Measurements from ENCODE around the gene TMEM121B.

Gene TMEM121B

GRCh38 chr22:17087498-17088131, 33.5 kb downstream of the TMEM121B start:
- DNase-seq = no peak

- DNase-seq = no peak
Observed at GRCh38 chr22:17086788-17087497, 34.2 kb downstream of the TMEM121B start.

- no peak for DNase-seq
Observed at GRCh38 chr22:17086296-17086695, 34.9 kb downstream of the TMEM121B start.

- no peak for DNase-seq
Observed at GRCh38 chr22:17085277-17086181, 35.6 kb downstream of the TMEM121B start.

GRCh38 chr22:17084554-17085276, 36.4 kb downstream of the TMEM121B start, which contains the start of gene IL17RA:
Gene IL17RA (plus strand): TSS chr22:17085000. CDS start chr22:17085092, 92 bp downstream.
- DNase-seq = peak; percentile 86

- no peak for DNase-seq
Observed at GRCh38 chr22:17083811-17084441, 37.2 kb downstream of the TMEM121B start.

GRCh38 chr22:17083255-17083654, 37.9 kb downstream of the TMEM121B start:
- no peak for DNase-seq

- DNase-seq = no peak
Observed at GRCh38 chr22:17079572-17079971, 41.6 kb downstream of the TMEM121B start.

GRCh38 chr22:17077255-17077654, 43.9 kb downstream of the TMEM121B start:
- DNase-seq = no peak

- no peak for DNase-seq
Observed at GRCh38 chr22:17074648-17075002, 46.5 kb downstream of the TMEM121B start.

- DNase-seq = no peak
Observed at GRCh38 chr22:17072877-17073276, 48.3 kb downstream of the TMEM121B start.

All from retina (tissue), 1 donor.